Retinal pigment epithelial cell (primary cell): ENCODE results near the gene UMAD1.

ENCODE experiments used
- DNase-seq: peaks from one replicate; pipeline ENCODE4 v3.0.0-alpha.2; 2010; ENCODE audit warnings: low read depth
- H3K4me3 ChIP-seq: 2 replicates; pipeline ENCODE4 v1.5.1; 2011; ENCODE audit warnings: mild to moderate bottlenecking, low read length, control low read depth, moderate library complexity
- CTCF ChIP-seq: conservative IDR thresholded peaks from 2 replicates; pipeline ENCODE4 v1.5.1; 2011; ENCODE audit warnings: low read depth, low read length, control low read depth, inconsistent platforms

Gene UMAD1

DNA sequence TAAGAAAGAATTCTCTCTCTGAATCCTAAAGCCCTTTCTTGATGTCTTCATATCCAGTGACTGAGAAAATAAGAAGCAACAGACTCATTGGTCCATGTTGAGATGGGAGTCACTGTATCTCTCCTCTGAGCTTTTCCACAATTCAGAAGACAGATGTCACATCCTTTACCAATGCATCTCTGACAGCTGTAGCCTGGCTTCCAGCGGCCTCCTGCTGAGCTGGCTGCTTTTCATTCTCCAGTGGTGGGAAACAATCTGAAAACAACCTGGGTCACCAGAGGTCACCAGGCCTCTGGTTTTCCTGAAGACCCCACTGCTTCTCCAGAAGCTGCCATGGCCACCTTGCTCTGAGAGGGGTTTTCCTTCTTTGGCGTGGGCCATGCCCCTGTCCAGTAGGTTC, 96.1 kb downstream of the UMAD1 start:
- no peak overlapping the region for H3K4me3 ChIP-seq
- DNase-seq: no peak
- TF ChIP-seq CTCF: no peak

DNA sequence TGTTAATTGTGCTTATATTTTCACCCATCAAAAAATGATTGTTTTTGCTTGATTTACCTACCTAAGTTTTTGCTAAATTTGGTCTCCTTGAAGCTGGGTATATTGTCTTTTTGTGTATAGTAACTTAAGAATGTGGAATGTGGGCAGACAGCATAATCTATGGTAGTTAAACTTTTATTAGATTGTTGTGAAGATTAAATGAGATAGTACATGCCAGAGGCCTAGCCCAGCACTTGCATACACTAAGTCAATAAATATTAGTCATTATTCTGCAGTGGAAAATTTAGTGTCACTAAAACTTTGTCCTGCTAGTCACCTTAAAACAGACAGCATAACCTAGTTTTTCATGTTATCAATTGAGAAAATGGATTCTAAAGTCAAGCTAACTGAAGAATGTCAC, 97.1 kb downstream of the UMAD1 start:
- H3K4me3 ChIP-seq: no peak overlapping the region
- TF ChIP-seq CTCF: no peak
- DNase-seq: no peak

GRCh38 chr7:7738177-7738576, 97.6 kb downstream of the UMAD1 start:
- no peak for TF ChIP-seq CTCF
- DNase-seq: no peak
- no peak overlapping the region for H3K4me3 ChIP-seq

DNA sequence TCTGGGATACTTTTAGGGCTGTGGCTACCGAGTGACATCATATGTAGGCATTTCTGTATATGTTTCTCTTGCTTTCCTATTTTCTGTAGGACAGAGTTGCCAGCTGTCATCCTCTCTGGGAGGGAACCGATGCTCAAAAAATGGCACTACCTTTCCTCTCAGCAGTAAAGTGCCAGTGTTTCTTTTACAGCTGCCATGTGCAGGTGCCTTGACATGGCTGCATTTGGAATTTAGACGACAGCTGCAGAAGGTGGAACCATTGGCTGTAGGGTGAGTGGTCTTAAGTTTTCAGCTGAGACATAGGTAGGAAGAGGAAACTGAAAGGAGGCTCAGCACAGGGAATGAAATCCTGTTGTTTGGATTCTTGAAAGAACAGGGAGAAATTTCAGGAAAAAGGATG, 98.1 kb downstream of the UMAD1 start:
- H3K4me3 ChIP-seq: no peak overlapping the region
- TF ChIP-seq CTCF: no peak
- no peak for DNase-seq

DNA sequence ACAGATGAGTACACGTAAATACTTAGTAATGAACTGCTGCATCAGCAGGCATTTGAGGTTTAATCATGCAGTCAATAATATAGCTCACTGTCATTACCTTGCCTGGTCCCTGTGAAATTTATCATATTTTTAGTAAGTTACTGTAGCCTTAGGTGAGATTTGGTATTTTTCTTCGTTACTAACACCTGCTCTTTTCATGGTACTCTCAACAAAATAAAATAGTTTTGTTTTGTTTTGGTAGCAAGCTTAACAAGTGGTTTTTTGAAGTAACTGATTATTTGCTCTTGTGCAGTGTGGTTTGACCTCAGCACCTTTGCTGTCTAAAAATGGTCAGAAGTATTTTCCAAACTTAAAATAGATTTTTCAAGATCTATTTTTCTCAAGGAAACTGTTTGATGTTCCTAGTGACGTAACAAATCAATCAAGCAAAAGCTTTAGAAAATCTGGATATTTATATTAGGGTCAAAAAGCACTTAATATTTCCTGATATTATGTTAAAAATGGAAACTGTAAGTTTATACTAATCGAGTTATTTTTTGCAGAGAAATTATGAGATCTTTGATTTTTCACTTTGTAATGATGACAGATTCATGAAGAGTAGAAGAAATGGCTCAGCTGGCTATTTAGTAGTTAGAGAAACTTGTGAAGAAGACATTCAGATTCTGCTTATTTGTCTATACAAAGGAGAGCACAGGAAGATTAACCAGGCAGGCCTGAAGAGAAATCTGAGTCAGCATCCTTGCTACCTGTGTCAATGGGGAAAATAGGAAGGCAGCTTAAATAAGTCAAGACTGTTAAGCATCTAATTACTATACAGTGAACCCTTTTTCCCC, 98.9 kb downstream of the UMAD1 start:
- no peak for TF ChIP-seq CTCF
- DNase-seq: no peak
- no peak overlapping the region for H3K4me3 ChIP-seq

- no peak overlapping the region for H3K4me3 ChIP-seq
- DNase-seq: no peak
- no peak for TF ChIP-seq CTCF
Observed at GRCh38 chr7:7740037-7740355, 99.4 kb downstream of the UMAD1 start.

GRCh38 chr7:7742223-7742622, 101.7 kb downstream of the UMAD1 start:
- H3K4me3 ChIP-seq: no peak overlapping the region
- TF ChIP-seq CTCF: no peak
- no peak for DNase-seq
